22Rv1 (cell line): ENCODE measurements around the gene ILDR2.

Experiments
- CTCF ChIP-seq: fragments of 450-650 bp; IDR thresholded peaks from 2 replicates; pipeline ENCODE4 v1.5.1; 2017; ENCODE audit warnings: mild to moderate bottlenecking
- ZFX ChIP-seq: fragments of 450-650 bp; IDR thresholded peaks from 2 replicates; pipeline ENCODE4 v1.6.1; 2017; ENCODE audit warnings: antibody characterized with exemption, borderline replicate concordance

- TF ChIP-seq CTCF (no peak), ZFX (no peak)
Observed at GRCh38 chr1:166972193-166972592, 3.1 kb downstream of the ILDR2 start.
